GM18861 (cell line): ENCODE data around the gene DPF1.

Experiments
- ATAC-seq: cut with Tn5 transposase; IDR thresholded peaks from one replicate; pipeline ENCODE4 v1.9.1; 2021; ENCODE audit not compliant: unreplicated experiment

Gene DPF1

GRCh38 chr19:38201731-38202130 lies 22.3 kb downstream of the DPF1 start:
- ATAC-seq = no peak

DNA sequence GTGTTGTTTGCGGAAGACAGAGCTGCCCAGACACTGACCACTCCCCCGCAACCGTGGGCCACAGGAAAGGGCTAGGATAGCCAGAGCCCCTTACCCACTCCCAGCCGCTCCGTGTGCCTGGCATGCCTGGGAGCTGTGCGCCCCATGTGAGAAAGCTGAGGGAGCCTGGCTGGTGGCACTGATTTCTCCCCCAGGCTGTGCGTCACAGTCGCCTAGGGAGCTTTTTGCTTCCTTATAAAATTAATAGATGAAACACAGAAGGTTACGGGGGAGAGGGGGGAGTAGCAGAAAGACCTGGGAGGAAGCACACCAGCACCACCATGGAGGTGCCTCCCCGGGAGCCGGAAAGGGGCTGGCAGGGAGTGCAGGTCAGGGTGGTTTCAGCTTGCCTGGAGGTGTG lies 24.7 kb downstream of the DPF1 start:
- ATAC-seq = no peak

DNA sequence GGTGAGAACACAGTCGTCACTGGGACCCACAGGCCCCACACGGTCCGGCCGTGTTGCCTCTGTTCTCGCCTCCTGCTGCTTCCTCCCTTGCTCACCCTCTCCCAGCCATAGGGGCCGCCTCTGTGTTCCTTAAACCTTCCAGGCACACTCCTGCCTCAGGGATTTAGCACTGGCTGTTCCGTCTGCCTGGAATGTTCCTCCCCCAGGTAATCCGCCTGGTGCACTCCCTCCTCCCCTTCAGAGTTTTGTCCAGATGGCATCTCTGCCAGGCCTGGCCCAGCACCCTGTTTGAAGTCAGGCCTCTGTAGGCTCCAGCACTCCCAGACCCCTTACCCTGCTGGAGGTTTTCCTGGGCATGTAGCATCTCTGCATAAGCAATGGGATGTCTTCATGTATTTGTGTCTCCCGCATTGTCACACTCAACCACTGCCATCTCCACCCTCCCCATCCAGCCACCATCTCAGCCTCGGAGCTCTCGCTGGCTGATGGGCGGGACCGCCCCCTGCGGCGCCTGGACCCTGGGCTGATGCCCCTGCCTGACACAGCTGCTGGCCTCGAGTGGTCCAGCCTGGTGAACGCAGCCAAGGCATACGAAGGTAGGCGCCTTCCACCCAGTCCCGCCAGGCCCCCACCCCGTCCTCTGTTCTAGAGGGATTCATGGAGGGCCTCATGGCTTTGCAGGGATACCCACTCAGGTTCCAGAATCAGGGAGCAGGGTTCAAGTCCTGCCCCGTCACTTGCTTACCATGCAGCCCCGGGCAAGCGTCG lies 25.9 kb downstream of the DPF1 start:
- no peak for ATAC-seq

- no peak for ATAC-seq
These were observed 26.9 kb downstream of the DPF1 start for GRCh38 chr19:38196948-38197656.

- no peak for ATAC-seq
These were observed 27.7 kb downstream of the DPF1 start for GRCh38 chr19:38196245-38196837.

DNA sequence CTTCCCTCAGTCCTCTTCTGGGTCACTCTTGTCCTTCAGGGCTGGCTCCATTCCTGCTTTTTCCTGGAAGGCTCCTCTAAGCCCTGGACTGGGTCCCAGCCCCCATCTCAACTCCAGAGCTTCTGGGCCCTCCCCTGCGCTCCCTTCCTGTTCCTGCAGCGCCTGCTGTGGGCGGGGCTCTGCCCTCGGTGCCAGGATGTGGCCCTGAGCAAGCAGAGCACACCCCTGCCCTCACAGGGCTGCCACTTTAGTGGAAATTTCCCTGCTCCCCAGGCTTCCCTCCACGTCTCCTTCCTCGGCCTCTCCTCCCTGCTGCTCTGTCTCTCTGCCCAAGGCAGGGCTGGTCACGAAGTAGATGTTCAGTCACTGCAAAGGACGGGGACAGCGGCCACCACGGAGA lies 28.8 kb downstream of the DPF1 start:
- ATAC-seq = no peak

DNA sequence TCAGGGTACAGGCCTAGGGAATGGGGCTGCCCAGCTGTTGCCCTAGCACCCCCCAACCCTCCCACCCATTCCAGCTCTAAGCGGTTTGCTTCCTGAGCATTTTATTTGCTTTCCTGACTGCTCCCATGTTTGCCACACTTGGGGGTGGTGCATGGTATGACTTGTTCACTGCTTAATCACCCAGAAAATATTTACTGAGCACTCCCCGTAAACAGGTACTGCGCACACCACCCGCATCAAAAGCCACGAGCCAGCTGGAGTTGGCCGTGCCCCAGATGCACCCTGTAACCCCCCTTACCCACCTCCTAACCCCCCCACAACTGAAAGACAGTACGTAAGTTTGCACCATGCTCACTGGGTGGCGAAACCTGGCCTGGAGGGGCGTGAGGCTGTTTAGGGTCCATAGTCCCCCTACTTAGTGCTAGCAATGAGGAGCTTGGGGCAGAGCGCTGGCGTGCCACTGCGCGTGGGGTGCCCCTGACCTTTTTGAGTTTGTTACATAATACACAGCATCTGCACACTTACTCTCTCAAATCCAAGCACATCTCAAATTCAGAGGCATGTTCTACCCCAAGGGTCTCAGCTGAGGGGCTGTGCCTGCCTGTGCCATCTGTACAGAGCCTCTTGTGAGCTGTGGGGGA lies 29.8 kb downstream of the DPF1 start:
- ATAC-seq = no peak

GRCh38 chr19:38193445-38193844 lies 30.6 kb downstream of the DPF1 start:
- no peak for ATAC-seq

GRCh38 chr19:38191747-38192146 lies 32.3 kb downstream of the DPF1 start:
- ATAC-seq = no peak

DNA sequence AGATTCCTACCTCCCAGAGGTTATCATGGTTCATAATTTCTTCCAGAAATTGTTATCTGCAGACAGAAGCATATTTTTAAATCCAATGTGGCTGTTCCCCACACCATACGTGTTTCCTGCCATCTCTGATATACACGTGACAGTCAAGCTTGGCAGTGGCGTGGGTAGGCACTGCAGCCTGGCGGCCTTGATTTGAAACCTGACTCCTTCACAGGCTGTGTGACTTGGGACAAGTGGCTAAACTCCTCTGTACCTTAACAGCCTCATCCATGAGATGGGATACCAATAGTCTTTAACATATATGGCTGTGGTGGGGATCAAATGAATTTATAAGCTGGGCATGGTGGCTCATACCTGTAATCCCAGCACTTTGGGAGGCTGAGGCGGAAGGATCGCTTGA lies 33.2 kb downstream of the DPF1 start:
- ATAC-seq = no peak

- ATAC-seq = no peak
These were observed 34.0 kb downstream of the DPF1 start for GRCh38 chr19:38190061-38190460.

DNA sequence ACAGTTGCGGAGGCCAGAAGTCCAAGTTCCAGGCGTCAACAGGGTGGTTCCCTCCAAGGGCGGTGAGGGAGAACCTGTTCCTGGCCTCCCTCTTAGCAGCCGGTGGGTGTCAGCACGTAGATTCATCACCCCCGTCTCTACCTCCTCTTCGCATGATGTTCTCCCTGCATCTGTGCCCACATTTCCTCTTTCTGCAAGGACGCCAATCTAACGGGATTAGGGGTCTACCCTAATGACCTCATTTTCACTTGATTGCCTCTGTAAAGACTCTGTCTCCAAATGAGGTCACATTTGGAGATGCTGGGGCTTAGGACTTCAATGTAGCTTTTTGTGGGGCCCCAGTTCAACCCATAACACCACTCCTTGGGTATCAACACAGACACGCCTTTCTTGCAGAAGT lies 38.5 kb downstream of the DPF1 start:
- ATAC-seq = no peak

- ATAC-seq = no peak
These were observed 39.2 kb downstream of the DPF1 start for GRCh38 chr19:38184815-38185214.

DNA sequence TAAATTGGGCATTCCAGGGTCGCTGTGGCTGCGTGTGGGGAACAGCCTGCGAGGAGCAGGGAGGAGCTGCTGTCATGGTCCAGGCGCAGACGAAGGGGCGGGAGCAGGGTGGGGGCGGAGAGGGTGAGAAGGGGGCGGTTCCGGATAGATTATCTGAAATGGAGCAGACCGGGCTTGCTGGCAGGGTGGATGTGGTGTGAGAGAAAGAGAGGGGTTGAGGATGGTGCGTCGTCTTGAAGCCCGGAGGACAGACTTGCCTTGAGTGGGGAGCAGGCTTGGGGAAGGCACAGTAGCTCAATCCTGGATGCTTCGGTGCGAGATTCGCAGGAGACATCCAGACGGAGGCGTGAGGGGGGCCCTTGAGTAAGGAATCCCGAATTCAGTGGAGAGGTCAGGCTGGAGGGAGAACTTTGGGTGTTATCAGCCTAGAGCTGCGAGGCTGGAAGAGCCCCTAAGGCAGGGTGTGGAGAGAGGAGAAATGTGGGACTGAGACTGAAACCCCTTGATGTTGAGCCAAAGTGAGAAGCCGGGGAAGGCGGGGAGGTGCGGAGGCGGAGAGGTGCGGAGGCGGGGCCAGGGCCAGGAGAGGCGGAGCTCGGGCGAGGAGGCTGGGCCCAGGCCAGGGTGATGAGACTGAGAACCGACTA lies 40.6 kb downstream of the DPF1 start:
- ATAC-seq = no peak

- ATAC-seq = no peak
These were observed 41.3 kb downstream of the DPF1 start for GRCh38 chr19:38182536-38183210.

DNA sequence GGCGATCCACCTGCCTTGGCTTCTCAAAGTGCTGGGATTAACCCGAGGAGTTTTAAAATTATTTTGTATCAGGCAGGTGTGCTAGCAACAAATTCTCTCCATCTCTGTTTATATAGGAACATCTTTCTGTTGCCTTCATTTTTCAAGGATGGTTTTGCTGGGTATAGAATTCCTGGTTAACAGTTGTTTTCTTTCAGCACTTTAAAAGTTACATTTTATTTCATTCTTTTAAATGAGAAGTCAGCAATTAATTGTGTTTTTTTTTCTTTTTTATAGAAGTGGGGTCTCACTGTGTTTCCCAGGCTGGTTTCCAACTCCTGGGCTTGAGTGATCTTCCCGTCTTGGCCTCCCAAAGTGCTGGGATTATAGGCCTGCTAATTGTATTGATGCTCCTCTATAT lies 44.0 kb downstream of the DPF1 start:
- ATAC-seq = no peak

DNA sequence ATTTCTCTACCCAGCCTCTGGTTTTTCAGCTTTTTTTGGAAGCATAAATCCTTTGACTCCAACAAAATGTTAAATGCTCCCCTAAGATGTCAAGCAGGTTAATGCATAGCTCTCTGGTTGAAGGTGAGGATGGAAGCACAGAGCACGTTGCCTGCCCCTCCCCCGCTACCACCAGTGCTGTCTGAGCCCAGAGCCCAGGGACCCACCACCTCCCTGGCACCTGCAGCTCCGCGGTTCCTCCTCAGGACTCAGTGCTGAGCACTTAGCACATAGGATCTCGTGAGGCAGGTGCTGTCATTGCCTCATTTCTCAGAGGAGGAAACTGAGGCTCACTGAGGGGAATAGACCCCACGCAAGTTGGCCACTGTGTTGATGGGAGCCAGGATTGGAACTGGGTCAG lies 48.6 kb downstream of the DPF1 start:
- ATAC-seq = no peak

GRCh38 chr19:38173291-38174041 lies 50.6 kb downstream of the DPF1 start:
- no peak for ATAC-seq

- ATAC-seq = no peak
These were observed 52.0 kb downstream of the DPF1 start for GRCh38 chr19:38172001-38172400.

- ATAC-seq = no peak
These were observed 53.7 kb downstream of the DPF1 start for GRCh38 chr19:38170334-38170733.
